AG04450 (cell line): ENCODE results near the gene TMC1. TPM values are rescaled to one million over a fixed set of nuclear protein-coding genes. Genes with fewer than 3 reads are reported as not detected.

Source experiments
- CTCF ChIA-PET: fragments of 300-600, 350-600 bp; formaldehyde crosslinking; extraction: SDS; loops from one replicate; lab custom pipeline; 2022; ENCODE audit warnings: antibody characterized with exemption, inconsistent platforms; lab: Charles Lee
- POLR2A ChIA-PET: fragments of 350-600 bp; formaldehyde crosslinking; extraction: SDS; loops from one replicate; lab custom pipeline; 2021; ENCODE audit warnings: antibody characterized with exemption, inconsistent platforms; lab: Yijun Ruan, JAX
- DNase-seq: peaks from one replicate; pipeline ENCODE4 v3.0.0-alpha.2; 2011; ENCODE audit warnings: low read depth, low spot score
- H3K27ac ChIP-seq: one replicate; pipeline ENCODE4 v1.5.1; 2012; ENCODE audit warnings: low read depth, low read length, control low read depth
- H3K27me3 ChIP-seq: one replicate; pipeline ENCODE4 v1.6.0; 2012; ENCODE audit warnings: low read length; ENCODE audit not compliant: control insufficient read depth, insufficient read depth
- H3K4me3 ChIP-seq: 2 replicates; pipeline ENCODE4 v1.5.1; 2011; ENCODE audit warnings: mild to moderate bottlenecking, low read depth, low read length, control low read depth
- H3K9me3 ChIP-seq: 2 replicates; pipeline ENCODE4 v1.5.1; 2012; ENCODE audit warnings: low read length; ENCODE audit not compliant: control insufficient read depth, insufficient read depth
- CTCF ChIP-seq: IDR thresholded peaks from 2 replicates; pipeline ENCODE4 v1.5.1; 2011; ENCODE audit warnings: low read depth, low read length, control low read depth, inconsistent platforms
- polyA plus RNA-seq: library from polyadenylated mRNA; depleted of rRNA; stranded (reverse); fragments of >200 nt; gene quantifications from 2 replicates; pipeline ENCODE4 v1.2.3, GENCODE V29; 2011

The TMC1 gene
- polyA plus RNA-seq, 1 experiment = not detected

DNA sequence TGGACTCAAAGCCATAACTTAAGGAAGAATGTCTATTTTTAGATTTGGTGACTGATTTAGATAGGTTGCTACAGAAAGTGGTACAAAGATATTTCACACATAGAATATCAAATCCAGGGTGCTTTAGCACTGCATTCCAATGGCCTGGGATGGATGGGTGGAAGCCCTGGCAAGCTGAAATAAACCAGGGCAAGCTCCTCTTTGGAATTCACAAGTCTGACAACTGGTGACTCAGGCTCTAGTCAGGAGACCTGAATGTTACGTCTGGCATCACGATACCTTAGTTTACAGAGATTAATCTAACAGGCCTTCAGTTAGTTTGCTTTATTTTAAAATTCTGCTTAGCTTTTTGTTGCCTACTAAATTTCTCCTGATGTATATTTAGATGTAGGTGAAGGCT, 144.0 kb downstream of the TMC1 start:
- TF ChIP-seq CTCF = no peak
- Histone ChIP-seq H3K4me3 (no peak overlapping the region), H3K27ac (no peak overlapping the region), H3K27me3 (no peaks in the 10 kb centered on the region), H3K9me3 (no peaks in the 10 kb centered on the region)
- ChIA-PET POLR2A (no interaction called here), CTCF (no interaction called here)
- DNase-seq = no peak

- POLR2A ChIA-PET = no interaction called here
These were observed 145.8 kb downstream of the TMC1 start for GRCh38 chr9:72667181-72667580.

GRCh38 chr9:72674961-72675360, 153.6 kb downstream of the TMC1 start:
- ChIA-PET CTCF (no interaction called here), POLR2A (no interaction called here)
- no peak for TF ChIP-seq CTCF
- no peak overlapping the region for H3K27ac ChIP-seq
- DNase-seq = no peak
- no peak overlapping the region for H3K4me3 ChIP-seq
- peaks cover 2% of the 10 kb centered on the region for H3K27me3 ChIP-seq
- H3K9me3 ChIP-seq = no peaks in the 10 kb centered on the region

More at GRCh38 chr9:72667181-72667580, 145.8 kb downstream of the TMC1 start:
- CTCF ChIA-PET = no interaction called here
- Histone ChIP-seq H3K27ac (no peak overlapping the region), H3K9me3 (no peaks in the 10 kb centered on the region), H3K4me3 (no peak overlapping the region), H3K27me3 (no peaks in the 10 kb centered on the region)
- TF ChIP-seq CTCF = no peak
- DNase-seq = no peak

GRCh38 chr9:72675586-72675985, 154.2 kb downstream of the TMC1 start:
- TF ChIP-seq CTCF = no peak
- ChIA-PET CTCF (no interaction called here), POLR2A (no interaction called here)
- DNase-seq = no peak
- H3K4me3 ChIP-seq = no peak overlapping the region
- no peak overlapping the region for H3K27ac ChIP-seq
- H3K27me3 ChIP-seq = peaks cover 2% of the 10 kb centered on the region
- no peaks in the 10 kb centered on the region for H3K9me3 ChIP-seq

GRCh38 chr9:72680593-72681282, 159.3 kb downstream of the TMC1 start:
- TF ChIP-seq CTCF = no peak
- POLR2A ChIA-PET = no interaction called here

More at GRCh38 chr9:72680593-72681282, 159.3 kb downstream of the TMC1 start:
- no peak for DNase-seq
- Histone ChIP-seq H3K9me3 (no peaks in the 10 kb centered on the region), H3K27me3 (no peaks in the 10 kb centered on the region), H3K27ac (no peak overlapping the region), H3K4me3 (no peak overlapping the region)
- CTCF ChIA-PET = no interaction called here
